Naive thymus-derived CD4-positive, alpha-beta T cell (primary cell): ENCODE data around the gene PPP1R13L. TPM values are rescaled to one million over a fixed set of nuclear protein-coding genes. Genes with fewer than 3 reads are reported as not detected.
A peak's percentile ranks its signal among the peaks of the same experiment; 100 is the strongest.

Source experiments
- ATAC-seq: fragments of 150-1000 bp; cut with Tn5 transposase; 2 replicates; pipeline ENCODE4 v1.10.0; 2021; ENCODE audit warnings: mild to moderate bottlenecking, moderate library complexity
- CTCF ChIA-PET: fragments of 350-600 bp; sonication (Branson Sonifier 250); formaldehyde crosslinking; loops from one replicate; lab custom pipeline; 2021; ENCODE audit warnings: antibody characterized with exemption; lab: Charles Lee
- POLR2A ChIA-PET: fragments of 350-600 bp; sonication (Branson Sonifier 250); formaldehyde crosslinking; loops from one replicate; lab custom pipeline; 2021; ENCODE audit warnings: antibody characterized with exemption, inconsistent platforms; lab: Charles Lee
- DNase-seq, 9 donors: peaks; one replicate each; pipeline versions ENCODE4 v3.0.0 to v3.0.0-alpha.2; 2020 to 2022; ENCODE audit warnings: mixed read lengths in 1 of 9
- H3K27ac ChIP-seq: one replicate; pipeline ENCODE4 v1.7.0; 2013; ENCODE audit warnings: mild to moderate bottlenecking, low read depth, low read length, moderate library complexity
- H3K27me3 ChIP-seq, 2 donors: one replicate each; pipeline ENCODE4 v1.7.0; 2013; ENCODE audit warnings: low read length in 2 of 2, mild to moderate bottlenecking in 2 of 2, moderate library complexity in 2 of 2; ENCODE audit not compliant: control insufficient read depth in 2 of 2, insufficient read depth in 2 of 2
- H3K36me3 ChIP-seq, 3 experiments: 1 replicate in 2 of 3; 2 replicates in 1 of 3; pipeline ENCODE4 v1.7.0; 2013; ENCODE audit warnings: low read length in 3 of 3, mild to moderate bottlenecking in 3 of 3, moderate library complexity in 1 of 3; ENCODE audit not compliant: insufficient read depth in 3 of 3, control insufficient read depth in 2 of 3
- H3K4me1 ChIP-seq, 2 donors: one replicate each; pipeline ENCODE4 v1.7.0; 2013; ENCODE audit warnings: low read length in 2 of 2, mild to moderate bottlenecking in 2 of 2, moderate library complexity in 1 of 2; ENCODE audit not compliant: control insufficient read depth in 2 of 2, insufficient read depth in 2 of 2
- H3K4me3 ChIP-seq: 2 replicates; pipeline ENCODE4 v1.7.0; 2013; ENCODE audit warnings: mild to moderate bottlenecking, low read length
- H3K9me3 ChIP-seq, 3 experiments: 1 replicate in 2 of 3; 2 replicates in 1 of 3; pipeline ENCODE4 v1.7.0; 2013; ENCODE audit warnings: low read length in 3 of 3; ENCODE audit not compliant: control insufficient read depth in 2 of 3
- H3K27ac Mint-ChIP-seq, 9 donors: one replicate each; pipeline ENCODE4 v1.8.0; 2020 to 2022; ENCODE audit warnings: mixed read lengths in 9 of 9, mild to moderate bottlenecking in 8 of 9, moderate library complexity in 5 of 9, inconsistent platforms in 2 of 9
- H3K27me3 Mint-ChIP-seq, 5 donors: one replicate each; pipeline ENCODE4 v1.8.0; 2021 to 2022; ENCODE audit warnings: mixed read lengths in 5 of 5, mild to moderate bottlenecking in 1 of 5
- H3K36me3 Mint-ChIP-seq, 5 donors: one replicate each; pipeline ENCODE4 v1.8.0; 2020 to 2022; ENCODE audit warnings: mixed read lengths in 5 of 5, mild to moderate bottlenecking in 3 of 5, inconsistent platforms in 1 of 5
- H3K4me1 Mint-ChIP-seq, 7 donors: one replicate each; pipeline ENCODE4 v1.8.0; 2020 to 2022; ENCODE audit warnings: mixed read lengths in 7 of 7, mild to moderate bottlenecking in 3 of 7, inconsistent platforms in 1 of 7
- H3K4me3 Mint-ChIP-seq, 10 donors: one replicate each; pipeline ENCODE4 v1.8.0; 2020 to 2022; ENCODE audit warnings: mild to moderate bottlenecking in 10 of 10, mixed read lengths in 10 of 10, moderate library complexity in 6 of 10, inconsistent platforms in 2 of 10
- H3K9me3 Mint-ChIP-seq, 11 donors: one replicate each; pipeline ENCODE4 v1.8.0; 2020 to 2022; ENCODE audit warnings: mixed read lengths in 11 of 11, mild to moderate bottlenecking in 4 of 11, inconsistent platforms in 1 of 11, moderate library complexity in 1 of 11
- intact Hi-C, 2 donors: fragments of 100-400 bp; cut with micrococcal nuclease; formaldehyde crosslinking; loops; one replicate each; pipeline ENCODE4 v1.15.1; 2023
- polyA plus RNA-seq, 2 donors: library from polyadenylated mRNA; unstranded; fragments of 300-500 nt; fragmentation: Illumina TruSeq; gene quantifications; one replicate each; pipeline ENCODE4 v1.2.3, GENCODE V29; 2021
- total RNA-seq, 6 experiments: library from RNA in 5 of 6; stranded (reverse) in 5 of 6; gene quantifications; 1 replicate in 5 of 6; 2 replicates in 1 of 6; pipeline ENCODE4 v1.2.3 and lab custom pipeline; 2021 to 2026

PPP1R13L gene
- total and polyA plus RNA-seq, 7 experiments from 2014 or later: 0.56 to 24.4 (median 3.2) TPM

GRCh38 chr19:45370410-45371204 lies 34.3 kb downstream of the PPP1R13L start, which contains the start of gene ERCC2:
TSS of gene ERCC2 (minus strand) at chr19:45370573. CDS start at chr19:45370540, 33 bp downstream.
- DNase-seq: peak; percentile 98 to 100 (median 99)
- ChIA-PET POLR2A (interaction anchor here (0.6 to 1.6 kb wide), 3 partner anchors 32 to 1065 kb away, joined by 3 to 7 read pairs (median 3); no protein-coding TSS in a partner anchor), CTCF (interaction anchor here (0.6 to 1.1 kb wide), 2 partner anchors 108 to 543 kb away, joined by 3 to 7 read pairs; no protein-coding TSS in a partner anchor)

GRCh38 chr19:45368737-45369340 lies 36.0 kb downstream of the PPP1R13L start:
- intact Hi-C loops: no loop called here
- peaks cover 0 to 3% (median 0%) of the 10 kb centered on the region in 5 donors for H3K36me3 Mint-ChIP-seq
- DNase-seq: no peak
- ChIA-PET POLR2A (interaction anchor here (0.9 kb wide), 1 partner anchor 140 kb away, joined by 3 read pairs; no protein-coding TSS in a partner anchor), CTCF (no interaction called here)
- no peak for ATAC-seq
- no peaks in the 10 kb centered on the region for H3K27me3 ChIP-seq
- H3K27me3 Mint-ChIP-seq: peaks cover 0 to 2% (median 0%) of the 10 kb centered on the region in 5 donors
- H3K9me3 ChIP-seq: no peaks in the 10 kb centered on the region
- H3K36me3 ChIP-seq: peaks cover 0 to 13% (median 0%) of the 10 kb centered on the region in 3 experiments
- no peak overlapping the region for H3K27ac ChIP-seq
- peak overlapping the region; percentile 32 to 84 (median 51) for H3K4me3 Mint-ChIP-seq
- H3K27ac Mint-ChIP-seq: no peak overlapping the region
- peaks cover 0 to 6% of the 10 kb centered on the region in 2 donors for H3K4me1 ChIP-seq
- no peak overlapping the region for H3K4me3 ChIP-seq
- peaks cover 5 to 21% (median 18%) of the 10 kb centered on the region in 7 donors for H3K4me1 Mint-ChIP-seq
- H3K9me3 Mint-ChIP-seq: no peaks in the 10 kb centered on the region

More at GRCh38 chr19:45370410-45371204, 34.3 kb downstream of the PPP1R13L start, which contains the start of gene ERCC2:
- peak within 1 kb of the TSS; percentile 72 for H3K4me3 ChIP-seq
- peaks cover 0 to 3% (median 0%) of the 10 kb centered on the region in 5 donors for H3K36me3 Mint-ChIP-seq
- peaks cover 5 to 21% (median 18%) of the 10 kb centered on the region in 7 donors for H3K4me1 Mint-ChIP-seq
- no peaks in the 10 kb centered on the region for H3K9me3 Mint-ChIP-seq
- peak; percentile 99 for ATAC-seq
- peak within 1 kb of the TSS; percentile 84 to 98 (median 95) for H3K4me3 Mint-ChIP-seq
- H3K27me3 Mint-ChIP-seq: peaks cover 0 to 2% (median 0%) of the 10 kb centered on the region in 5 donors
- no peaks in the 10 kb centered on the region for H3K9me3 ChIP-seq
- H3K4me1 ChIP-seq: peaks cover 0 to 6% of the 10 kb centered on the region in 2 donors
- peak within 1 kb of the TSS; percentile 67 for H3K27ac ChIP-seq
- intact Hi-C loops: loop anchor here (1.0 kb wide), 5 partner anchors 35 to 214 kb away; partner anchors contain the start of genes BLOC1S3 (in 1 of the 2), OPA3 (in 1 of the 2), POLR1G (in 1 of the 2) and PPP1R13L (in 1 of the 2)
- H3K36me3 ChIP-seq: peaks cover 0 to 5% (median 0%) of the 10 kb centered on the region in 3 experiments
- no peaks in the 10 kb centered on the region for H3K27me3 ChIP-seq
- H3K27ac Mint-ChIP-seq: peak within 1 kb of the TSS; percentile 87 to 99 (median 98)

- intact Hi-C loops: no loop called here
- H3K27me3 ChIP-seq: no peaks in the 10 kb centered on the region
- peak overlapping the region in 3 of 9 donors; percentile 6 to 55 (median 27) for H3K27ac Mint-ChIP-seq
- peaks cover 5 to 21% (median 18%) of the 10 kb centered on the region in 7 donors for H3K4me1 Mint-ChIP-seq
- peaks cover 0 to 6% of the 10 kb centered on the region in 2 donors for H3K4me1 ChIP-seq
- CTCF ChIA-PET: no interaction called here
- H3K36me3 Mint-ChIP-seq: peaks cover 0 to 3% (median 0%) of the 10 kb centered on the region in 5 donors
- H3K27ac ChIP-seq: no peak overlapping the region
- no peaks in the 10 kb centered on the region for H3K9me3 Mint-ChIP-seq
- DNase-seq: no peak
- peaks cover 0 to 21% (median 0%) of the 10 kb centered on the region in 3 experiments for H3K36me3 ChIP-seq
- ATAC-seq: no peak
- POLR2A ChIA-PET: interaction anchor here (0.9 kb wide), 1 partner anchor 139 kb away, joined by 3 read pairs; no protein-coding TSS in a partner anchor
- no peak overlapping the region for H3K4me3 ChIP-seq
- H3K4me3 Mint-ChIP-seq: peak overlapping the region in 6 of 10 donors; percentile 29 to 54 (median 46)
- H3K27me3 Mint-ChIP-seq: peaks cover 0 to 2% (median 0%) of the 10 kb centered on the region in 5 donors
- H3K9me3 ChIP-seq: no peaks in the 10 kb centered on the region
These were observed 36.7 kb downstream of the PPP1R13L start for GRCh38 chr19:45368127-45368526.

- Histone ChIP-seq H3K27ac (no peak overlapping the region), H3K4me3 (no peak overlapping the region), H3K36me3 (peaks cover 0 to 38% (median 0%) of the 10 kb centered on the region in 3 experiments), H3K4me1 (peaks cover 0 to 2% of the 10 kb centered on the region in 2 donors), H3K9me3 (no peaks in the 10 kb centered on the region), H3K27me3 (no peaks in the 10 kb centered on the region)
- intact Hi-C loops: no loop called here
- ATAC-seq (no peak), DNase-seq (no peak)
- Mint-ChIP-seq H3K27ac (no peak overlapping the region), H3K4me3 (no peak overlapping the region), H3K9me3 (no peaks in the 10 kb centered on the region), H3K36me3 (peaks cover 0 to 16% (median 5%) of the 10 kb centered on the region in 5 donors), H3K4me1 (peaks cover 5 to 14% (median 13%) of the 10 kb centered on the region in 7 donors), H3K27me3 (no peaks in the 10 kb centered on the region)
- ChIA-PET CTCF (no interaction called here), POLR2A (no interaction called here)
These were observed 40.2 kb downstream of the PPP1R13L start for GRCh38 chr19:45364696-45365095.

- Histone ChIP-seq H3K9me3 (no peaks in the 10 kb centered on the region), H3K4me1 (no peaks in the 10 kb centered on the region), H3K4me3 (no peak overlapping the region), H3K27me3 (no peaks in the 10 kb centered on the region), H3K36me3 (peaks cover 0 to 45% (median 0%) of the 10 kb centered on the region in 3 experiments), H3K27ac (no peak overlapping the region)
- DNase-seq (no peak), ATAC-seq (no peak)
- no peak overlapping the region for H3K4me3 Mint-ChIP-seq
- CTCF ChIA-PET: no interaction called here
- intact Hi-C loops: no loop called here
- no peaks in the 10 kb centered on the region for H3K9me3 Mint-ChIP-seq
- POLR2A ChIA-PET: no interaction called here
- H3K27me3 Mint-ChIP-seq: no peaks in the 10 kb centered on the region
- H3K4me1 Mint-ChIP-seq: peaks cover 1 to 11% (median 11%) of the 10 kb centered on the region in 7 donors
- H3K27ac Mint-ChIP-seq: no peak overlapping the region
- peaks cover 0 to 17% (median 5%) of the 10 kb centered on the region in 5 donors for H3K36me3 Mint-ChIP-seq
These were observed 40.9 kb downstream of the PPP1R13L start for GRCh38 chr19:45363861-45364459.

GRCh38 chr19:45362291-45362690 lies 42.6 kb downstream of the PPP1R13L start:
- Histone ChIP-seq H3K27ac (no peak overlapping the region), H3K9me3 (no peaks in the 10 kb centered on the region), H3K4me3 (no peak overlapping the region), H3K36me3 (peaks cover 0 to 58% (median 0%) of the 10 kb centered on the region in 3 experiments), H3K4me1 (no peaks in the 10 kb centered on the region), H3K27me3 (no peaks in the 10 kb centered on the region)
- POLR2A ChIA-PET: no interaction called here
- DNase-seq (no peak), ATAC-seq (no peak)
- intact Hi-C loops: no loop called here
- Mint-ChIP-seq H3K4me1 (no peaks in the 10 kb centered on the region), H3K36me3 (peaks cover 0 to 28% (median 5%) of the 10 kb centered on the region in 5 donors), H3K9me3 (no peaks in the 10 kb centered on the region), H3K27me3 (no peaks in the 10 kb centered on the region), H3K27ac (no peak overlapping the region), H3K4me3 (no peak overlapping the region)
- CTCF ChIA-PET: no interaction called here
